Caco-2 (cell line): ENCODE measurements around the gene CAPN3. TPM values are rescaled to one million over a fixed set of nuclear protein-coding genes. Genes with fewer than 3 reads are reported as not detected.

Experiments
- BruUV-seq: library from RNA; stranded (reverse); fragments of 400-500 nt; replicated peaks from 2 replicates; lab custom pipeline; 2021; lab: Mats Ljungman, UMichigan
- CTCF ChIA-PET: fragments of 300-600 bp; sonication (Branson Sonifier 250); formaldehyde crosslinking; loops from one replicate; lab custom pipeline; 2022; ENCODE audit warnings: antibody characterized with exemption; lab: Charles Lee
- POLR2A ChIA-PET: fragments of 300-600 bp; sonication (Branson Sonifier 250); formaldehyde crosslinking; loops from one replicate; lab custom pipeline; 2022; ENCODE audit warnings: antibody characterized with exemption; lab: Charles Lee
- DNase-seq, 2 experiments: peaks; one replicate each; pipeline versions ENCODE4 v3.0.0 to v3.0.0-alpha.2; 2020 to 2022
- H3K27me3 ChIP-seq: replicated peaks from 2 replicates; pipeline ENCODE4 v1.6.0; 2011; ENCODE audit warnings: low read length; ENCODE audit not compliant: control insufficient read depth, insufficient read depth
- H3K36me3 ChIP-seq: 2 replicates; pipeline ENCODE4 v1.5.1; 2011; ENCODE audit warnings: low read length; ENCODE audit not compliant: control insufficient read depth, insufficient read depth
- H3K4me1 ChIP-seq: fragments of 250-450 bp; sonication (Bioruptor Pico); 2 replicates; pipeline ENCODE4 v1.5.1; 2020; ENCODE audit warnings: mild to moderate bottlenecking
- H3K4me3 ChIP-seq: 2 replicates; pipeline ENCODE4 v1.5.1; 2011; ENCODE audit warnings: low read depth, mild to moderate bottlenecking, control low read depth, low read length
- H3K9me3 ChIP-seq: fragments of 250-450 bp; sonication (Bioruptor Pico); 2 replicates; pipeline ENCODE4 v1.5.1; 2020; ENCODE audit warnings: mild to moderate bottlenecking, moderate library complexity
- H3K27ac Mint-ChIP-seq: one replicate; pipeline ENCODE4 v1.8.0; 2022; ENCODE audit warnings: mixed read lengths; ENCODE audit not compliant: unreplicated experiment
- H3K27me3 Mint-ChIP-seq: one replicate; pipeline ENCODE4 v1.8.0; 2022; ENCODE audit warnings: mixed read lengths; ENCODE audit not compliant: insufficient read depth, unreplicated experiment
- H3K36me3 Mint-ChIP-seq: one replicate; pipeline ENCODE4 v1.8.0; 2022; ENCODE audit warnings: mild to moderate bottlenecking, mixed read lengths; ENCODE audit not compliant: insufficient read depth, unreplicated experiment
- H3K4me1 Mint-ChIP-seq: one replicate; pipeline ENCODE4 v1.8.0; 2022; ENCODE audit warnings: low read depth, mixed read lengths; ENCODE audit not compliant: unreplicated experiment
- H3K4me3 Mint-ChIP-seq: one replicate; pipeline ENCODE4 v1.8.0; 2022; ENCODE audit warnings: mild to moderate bottlenecking, moderate library complexity, mixed read lengths; ENCODE audit not compliant: unreplicated experiment
- H3K9me3 Mint-ChIP-seq: one replicate; pipeline ENCODE4 v1.8.0; 2022; ENCODE audit warnings: mixed read lengths; ENCODE audit not compliant: unreplicated experiment
- CTCF ChIP-seq, 2 experiments: fragments of 200-600 bp in 1 of 2; IDR thresholded peaks; 1 replicate in 1 of 2; 2 replicates in 1 of 2; pipeline versions ENCODE4 v1.5.1 to v1.8.0; 2011 to 2022; ENCODE audit warnings: antibody characterized with exemption in 1 of 2, control low read depth in 1 of 2, inconsistent platforms in 1 of 2, low read depth in 1 of 2, low read length in 1 of 2, mild to moderate bottlenecking in 1 of 2, moderate library complexity in 1 of 2; ENCODE audit not compliant: insufficient read depth in 1 of 2, severe bottlenecking in 1 of 2, unreplicated experiment in 1 of 2
- intact Hi-C: fragments of 100-400 bp; cut with micrococcal nuclease; formaldehyde crosslinking; loops from one replicate; pipeline ENCODE4 v1.10.0; 2022; ENCODE audit not compliant: unreplicated experiment
- total RNA-seq: library from RNA; stranded (reverse); gene quantifications from 2 replicates; pipeline ENCODE4 v1.2.3, GENCODE V29; 2022

Gene CAPN3
- total RNA-seq, 1 experiment from 2014 or later, result 0.66 TPM

- Mint-ChIP-seq H3K27ac (no peak overlapping the region), H3K27me3 (no peaks in the 10 kb centered on the region), H3K4me1 (no peaks in the 10 kb centered on the region), H3K9me3 (no peaks in the 10 kb centered on the region), H3K36me3 (peaks cover 30% of the 10 kb centered on the region), H3K4me3 (no peak overlapping the region)
- no peaks in the 10 kb centered on the region for H3K9me3 ChIP-seq
- no TSS peak for BruUV-seq
- no peak overlapping the region for H3K4me3 ChIP-seq
- ChIA-PET POLR2A (no interaction called here), CTCF (no interaction called here)
- TF ChIP-seq CTCF (IDR thresholded peaks at IDR 0.05; ENCODE audit: insufficient read depth in 1 of 2, low read depth in 1 of 2, low read length in 1 of 2, severe bottlenecking in 1 of 2, unreplicated experiment in 1 of 2), result no peak
- no peaks in the 10 kb centered on the region for H3K4me1 ChIP-seq
- H3K27me3 ChIP-seq, result no peaks in the 10 kb centered on the region
- 0 out of 2 replicates have a peak, but pooled peaks cover 1% of the 10 kb centered on the region for H3K36me3 ChIP-seq
- no peak for DNase-seq
- intact Hi-C loops, result no loop called here
These were observed 54.6 kb downstream of the CAPN3 start for GRCh38 chr15:42413920-42414319.

- DNase-seq, result no peak
- no peaks in the 10 kb centered on the region for H3K27me3 ChIP-seq
- no peak overlapping the region for H3K4me3 ChIP-seq
- intact Hi-C loops, result no loop called here
- H3K4me3 Mint-ChIP-seq, result no peak overlapping the region
- H3K36me3 Mint-ChIP-seq, result peaks cover 56% of the 10 kb centered on the region
- no peaks in the 10 kb centered on the region for H3K9me3 Mint-ChIP-seq
- ChIA-PET POLR2A (interaction anchor here (0.6 kb wide), 1 partner anchor 220 kb away, joined by 8 read pairs; no protein-coding TSS in a partner anchor), CTCF (no interaction called here)
- H3K4me1 Mint-ChIP-seq, result no peaks in the 10 kb centered on the region
- H3K9me3 ChIP-seq, result no peaks in the 10 kb centered on the region
- H3K27ac Mint-ChIP-seq, result no peak overlapping the region
- H3K36me3 ChIP-seq, result 0 out of 2 replicates have a peak, but pooled peaks cover under 1% of the 10 kb centered on the region
- H3K4me1 ChIP-seq, result no peaks in the 10 kb centered on the region
- TF ChIP-seq CTCF (IDR thresholded peaks at IDR 0.05; ENCODE audit: insufficient read depth in 1 of 2, low read depth in 1 of 2, low read length in 1 of 2, severe bottlenecking in 1 of 2, unreplicated experiment in 1 of 2), result no peak
- no peaks in the 10 kb centered on the region for H3K27me3 Mint-ChIP-seq
- BruUV-seq, result no TSS peak
These were observed 60.1 kb downstream of the CAPN3 start for GRCh38 chr15:42419369-42419768.

GRCh38 chr15:42421376-42421775, 62.1 kb downstream of the CAPN3 start:
- no peak for TF ChIP-seq CTCF (IDR thresholded peaks at IDR 0.05; ENCODE audit: insufficient read depth in 1 of 2, low read depth in 1 of 2, low read length in 1 of 2, severe bottlenecking in 1 of 2, unreplicated experiment in 1 of 2)
- Mint-ChIP-seq H3K27ac (no peak overlapping the region), H3K9me3 (no peaks in the 10 kb centered on the region), H3K27me3 (no peaks in the 10 kb centered on the region), H3K4me3 (no peak overlapping the region), H3K4me1 (no peaks in the 10 kb centered on the region), H3K36me3 (peaks cover 65% of the 10 kb centered on the region)
- H3K27me3 ChIP-seq, result no peaks in the 10 kb centered on the region
- H3K9me3 ChIP-seq, result no peaks in the 10 kb centered on the region
- BruUV-seq, result no TSS peak
- H3K36me3 ChIP-seq, result 0 out of 2 replicates have a peak, but pooled peaks cover 1% of the 10 kb centered on the region
- no peaks in the 10 kb centered on the region for H3K4me1 ChIP-seq
- POLR2A ChIA-PET, result no interaction called here
- CTCF ChIA-PET, result no interaction called here
- no peak overlapping the region for H3K4me3 ChIP-seq
- intact Hi-C loops, result no loop called here
- no peak for DNase-seq
